Measurements from ENCODE around the gene YTHDC1. TPM values are rescaled to one million over a fixed set of nuclear protein-coding genes. Genes with fewer than 3 reads are reported as not detected.
A peak's percentile ranks its signal among the peaks of the same experiment; 100 is the strongest.

YTHDC1 gene
- total and polyA plus RNA-seq, 5 donors from 2014 or later: 24.6 to 328 (median 29.5) TPM

GRCh38 chr4:68316193-68316969 is 33.5 kb downstream of the YTHDC1 start:
- Histone ChIP-seq H3K4me1 (ENCODE audit: control insufficient read depth, insufficient read depth, low read length, poor library complexity, severe bottlenecking) (no peaks in the 10 kb centered on the region), H3K4me3 (ENCODE audit: low read depth, low read length) (no peak overlapping the region), H3K27ac (ENCODE audit: insufficient read depth, low read length, poor library complexity, severe bottlenecking) (no peak overlapping the region), H3K27me3 (ENCODE audit: control insufficient read depth, insufficient read depth, low read length) (no peaks in the 10 kb centered on the region), H3K36me3 (ENCODE audit: control insufficient read depth, insufficient read depth, low read length) (peaks cover 77% of the 10 kb centered on the region), H3K9me3 (ENCODE audit: control insufficient read depth in 2 of 2, low read length in 2 of 2) (no peaks in the 10 kb centered on the region)
- Mint-ChIP-seq H3K36me3 (peaks cover 37% of the 10 kb centered on the region), H3K27me3 (no peaks in the 10 kb centered on the region), H3K4me1 (peaks cover 9 to 15% (median 11%) of the 10 kb centered on the region in 4 donors), H3K4me3 (no peak overlapping the region), H3K27ac (peak overlapping the region in 1 of 3 donors; percentile 79), H3K9me3 (no peaks in the 10 kb centered on the region)
- ATAC-seq (ENCODE audit: low read depth in 2 of 2): no peak
- DNase-seq: no peak

- Mint-ChIP-seq H3K27ac (no peak overlapping the region), H3K9me3 (no peaks in the 10 kb centered on the region), H3K4me1 (peaks cover 0 to 4% (median 0%) of the 10 kb centered on the region in 4 donors), H3K4me3 (no peak overlapping the region), H3K27me3 (peaks cover 18% of the 10 kb centered on the region), H3K36me3 (peaks cover 16% of the 10 kb centered on the region)
- H3K9me3 ChIP-seq (ENCODE audit: control insufficient read depth in 2 of 2, low read length in 2 of 2): no peaks in the 10 kb centered on the region
- peaks cover 2% of the 10 kb centered on the region for H3K27me3 ChIP-seq (ENCODE audit: control insufficient read depth, insufficient read depth, low read length)
- no peak overlapping the region for H3K27ac ChIP-seq (ENCODE audit: insufficient read depth, low read length, poor library complexity, severe bottlenecking)
- ATAC-seq (ENCODE audit: low read depth in 2 of 2) (no peak), DNase-seq (no peak)
- no peaks in the 10 kb centered on the region for H3K4me1 ChIP-seq (ENCODE audit: control insufficient read depth, insufficient read depth, low read length, poor library complexity, severe bottlenecking)
- no peak overlapping the region for H3K4me3 ChIP-seq (ENCODE audit: low read depth, low read length)
- H3K36me3 ChIP-seq (ENCODE audit: control insufficient read depth, insufficient read depth, low read length): peaks cover 35% of the 10 kb centered on the region
Measured at GRCh38 chr4:68310651-68311247, 39.1 kb downstream of the YTHDC1 start.

GRCh38 chr4:68304731-68305130 is 45.2 kb downstream of the YTHDC1 start:
- no peaks in the 10 kb centered on the region for H3K4me1 Mint-ChIP-seq
- no peaks in the 10 kb centered on the region for H3K9me3 ChIP-seq (ENCODE audit: control insufficient read depth in 2 of 2, low read length in 2 of 2)
- no peak overlapping the region for H3K27ac ChIP-seq (ENCODE audit: insufficient read depth, low read length, poor library complexity, severe bottlenecking)
- H3K27me3 ChIP-seq (ENCODE audit: control insufficient read depth, insufficient read depth, low read length): peaks cover 4% of the 10 kb centered on the region
- H3K4me1 ChIP-seq (ENCODE audit: control insufficient read depth, insufficient read depth, low read length, poor library complexity, severe bottlenecking): no peaks in the 10 kb centered on the region
- DNase-seq: no peak
- no peak overlapping the region for H3K27ac Mint-ChIP-seq
- H3K27me3 Mint-ChIP-seq: peaks cover 38% of the 10 kb centered on the region
- H3K9me3 Mint-ChIP-seq: peaks cover 0 to 2% (median 0%) of the 10 kb centered on the region in 7 donors
- no peak overlapping the region for H3K4me3 Mint-ChIP-seq
- no peaks in the 10 kb centered on the region for H3K36me3 Mint-ChIP-seq
- ATAC-seq (ENCODE audit: low read depth in 2 of 2): no peak
- no peak overlapping the region for H3K4me3 ChIP-seq (ENCODE audit: low read depth, low read length)
- H3K36me3 ChIP-seq (ENCODE audit: control insufficient read depth, insufficient read depth, low read length): no peaks in the 10 kb centered on the region

GRCh38 chr4:68299492-68300457 is 50.1 kb downstream of the YTHDC1 start:
- Mint-ChIP-seq H3K36me3 (no peaks in the 10 kb centered on the region), H3K4me1 (no peaks in the 10 kb centered on the region), H3K9me3 (peaks cover 0 to 4% (median 3%) of the 10 kb centered on the region in 7 donors), H3K27me3 (peaks cover 39% of the 10 kb centered on the region), H3K27ac (peak overlapping the region in 1 of 3 donors; percentile 22), H3K4me3 (no peak overlapping the region)
- Histone ChIP-seq H3K4me1 (ENCODE audit: control insufficient read depth, insufficient read depth, low read length, poor library complexity, severe bottlenecking) (no peaks in the 10 kb centered on the region), H3K9me3 (ENCODE audit: control insufficient read depth in 2 of 2, low read length in 2 of 2) (no peaks in the 10 kb centered on the region), H3K36me3 (ENCODE audit: control insufficient read depth, insufficient read depth, low read length) (no peaks in the 10 kb centered on the region), H3K27ac (ENCODE audit: insufficient read depth, low read length, poor library complexity, severe bottlenecking) (no peak overlapping the region), H3K4me3 (ENCODE audit: low read depth, low read length) (no peak overlapping the region), H3K27me3 (ENCODE audit: control insufficient read depth, insufficient read depth, low read length) (peaks cover 4% of the 10 kb centered on the region)
- DNase-seq: no peak
- no peak for ATAC-seq (ENCODE audit: low read depth in 2 of 2)

GRCh38 chr4:68297137-68297536 is 52.8 kb downstream of the YTHDC1 start:
- no peaks in the 10 kb centered on the region for H3K4me1 Mint-ChIP-seq
- no peak overlapping the region for H3K27ac Mint-ChIP-seq
- Histone ChIP-seq H3K27me3 (ENCODE audit: control insufficient read depth, insufficient read depth, low read length) (peaks cover 4% of the 10 kb centered on the region), H3K4me1 (ENCODE audit: control insufficient read depth, insufficient read depth, low read length, poor library complexity, severe bottlenecking) (no peaks in the 10 kb centered on the region), H3K4me3 (ENCODE audit: low read depth, low read length) (no peak overlapping the region), H3K36me3 (ENCODE audit: control insufficient read depth, insufficient read depth, low read length) (no peaks in the 10 kb centered on the region), H3K9me3 (ENCODE audit: control insufficient read depth in 2 of 2, low read length in 2 of 2) (no peaks in the 10 kb centered on the region), H3K27ac (ENCODE audit: insufficient read depth, low read length, poor library complexity, severe bottlenecking) (no peak overlapping the region)
- peaks cover 22% of the 10 kb centered on the region for H3K27me3 Mint-ChIP-seq
- DNase-seq (no peak), ATAC-seq (ENCODE audit: low read depth in 2 of 2) (no peak)
- no peaks in the 10 kb centered on the region for H3K36me3 Mint-ChIP-seq
- no peak overlapping the region for H3K4me3 Mint-ChIP-seq
- peaks cover 0 to 4% (median 3%) of the 10 kb centered on the region in 7 donors for H3K9me3 Mint-ChIP-seq

- Mint-ChIP-seq H3K27ac (no peak overlapping the region), H3K4me3 (no peak overlapping the region), H3K36me3 (no peaks in the 10 kb centered on the region), H3K4me1 (peaks cover 0 to 5% (median 0%) of the 10 kb centered on the region in 4 donors), H3K9me3 (peaks cover 0 to 4% (median 2%) of the 10 kb centered on the region in 7 donors), H3K27me3 (peaks cover 23% of the 10 kb centered on the region)
- Histone ChIP-seq H3K4me3 (ENCODE audit: low read depth, low read length) (no peak overlapping the region), H3K9me3 (ENCODE audit: control insufficient read depth in 2 of 2, low read length in 2 of 2) (no peaks in the 10 kb centered on the region), H3K36me3 (ENCODE audit: control insufficient read depth, insufficient read depth, low read length) (no peaks in the 10 kb centered on the region), H3K27ac (ENCODE audit: insufficient read depth, low read length, poor library complexity, severe bottlenecking) (no peak overlapping the region), H3K27me3 (ENCODE audit: control insufficient read depth, insufficient read depth, low read length) (peaks cover 18% of the 10 kb centered on the region), H3K4me1 (ENCODE audit: control insufficient read depth, insufficient read depth, low read length, poor library complexity, severe bottlenecking) (no peaks in the 10 kb centered on the region)
- ATAC-seq (ENCODE audit: low read depth in 2 of 2) (no peak), DNase-seq (no peak)
Measured at GRCh38 chr4:68291256-68291655, 58.6 kb downstream of the YTHDC1 start.

- no peaks in the 10 kb centered on the region for H3K4me1 ChIP-seq (ENCODE audit: control insufficient read depth, insufficient read depth, low read length, poor library complexity, severe bottlenecking)
- peaks cover 16% of the 10 kb centered on the region for H3K27me3 ChIP-seq (ENCODE audit: control insufficient read depth, insufficient read depth, low read length)
- Mint-ChIP-seq H3K27me3 (peaks cover 20% of the 10 kb centered on the region), H3K4me1 (peaks cover 0 to 5% (median 0%) of the 10 kb centered on the region in 4 donors), H3K9me3 (peaks cover 0 to 4% (median 2%) of the 10 kb centered on the region in 7 donors), H3K36me3 (no peaks in the 10 kb centered on the region), H3K27ac (no peak overlapping the region), H3K4me3 (no peak overlapping the region)
- ATAC-seq (ENCODE audit: low read depth in 2 of 2): no peak
- no peaks in the 10 kb centered on the region for H3K9me3 ChIP-seq (ENCODE audit: control insufficient read depth in 2 of 2, low read length in 2 of 2)
- H3K4me3 ChIP-seq (ENCODE audit: low read depth, low read length): no peak overlapping the region
- no peaks in the 10 kb centered on the region for H3K36me3 ChIP-seq (ENCODE audit: control insufficient read depth, insufficient read depth, low read length)
- no peak overlapping the region for H3K27ac ChIP-seq (ENCODE audit: insufficient read depth, low read length, poor library complexity, severe bottlenecking)
- no peak for DNase-seq
Measured at GRCh38 chr4:68288393-68288740, 61.5 kb downstream of the YTHDC1 start.
